Activated naive CD8-positive, alpha-beta T cell treated with anti-CD3 and anti-CD28 coated beads, Interleukin-2, amount 50 U/mL, for 24 hours (primary cell): Measurements from ENCODE around the gene PABPC1L.

Experiments used
- ATAC-seq: fragments of 150-1000 bp; cut with Tn5 transposase; one replicate; pipeline ENCODE4 v1.10.0; 2021
- DNase-seq: peaks from one replicate; pipeline ENCODE4 v3.0.0; 2021
- H3K27ac Mint-ChIP-seq: one replicate; pipeline ENCODE4 v1.8.0; 2021; ENCODE audit warnings: mild to moderate bottlenecking, mixed read lengths
- H3K27me3 Mint-ChIP-seq: one replicate; pipeline ENCODE4 v1.8.0; 2021; ENCODE audit warnings: mixed read lengths
- H3K36me3 Mint-ChIP-seq: one replicate; pipeline ENCODE4 v1.8.0; 2021; ENCODE audit warnings: low read depth, mixed read lengths
- H3K4me1 Mint-ChIP-seq: one replicate; pipeline ENCODE4 v1.8.0; 2021; ENCODE audit warnings: mixed read lengths
- H3K4me3 Mint-ChIP-seq: one replicate; pipeline ENCODE4 v1.8.0; 2021; ENCODE audit warnings: mild to moderate bottlenecking, moderate library complexity, mixed read lengths
- H3K9me3 Mint-ChIP-seq: one replicate; pipeline ENCODE4 v1.8.0; 2021; ENCODE audit warnings: mixed read lengths

Gene PABPC1L

GRCh38 chr20:44945261-44945660 is 35.4 kb downstream of the PABPC1L start:
- peaks cover 79% of the 10 kb centered on the region for H3K36me3 Mint-ChIP-seq
- H3K27me3 Mint-ChIP-seq = no peaks in the 10 kb centered on the region
- peaks cover 2% of the 10 kb centered on the region for H3K4me1 Mint-ChIP-seq
- H3K4me3 Mint-ChIP-seq = no peak overlapping the region
- no peak for DNase-seq
- H3K27ac Mint-ChIP-seq = no peak overlapping the region
- no peaks in the 10 kb centered on the region for H3K9me3 Mint-ChIP-seq
- no peak for ATAC-seq

DNA sequence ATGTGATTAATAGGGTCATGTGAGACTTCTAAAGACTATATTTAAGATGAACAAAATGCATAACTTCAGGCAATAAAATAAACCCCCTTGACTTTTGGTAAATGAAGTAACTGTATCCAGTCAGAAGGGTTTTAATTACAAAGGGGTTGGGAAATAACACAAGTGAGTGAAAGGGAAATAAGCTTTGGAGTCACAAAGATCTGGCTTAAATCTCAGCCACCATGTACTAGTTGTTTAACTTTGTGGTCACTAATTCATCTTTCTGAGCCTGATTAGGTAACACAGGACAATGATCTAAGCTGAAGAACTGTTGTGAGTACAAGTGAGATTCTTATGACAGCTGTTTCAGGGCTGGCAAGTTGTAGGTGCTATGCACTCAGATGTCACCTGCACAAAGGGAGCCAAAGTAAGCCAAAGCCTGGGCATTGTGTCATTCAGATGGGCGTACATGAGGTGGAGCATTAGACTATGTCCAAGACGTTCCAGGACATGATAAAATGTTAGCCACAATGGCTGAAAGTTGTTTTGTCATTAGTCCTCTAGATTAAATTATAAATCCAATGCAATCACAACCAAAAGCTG is 36.5 kb downstream of the PABPC1L start:
- ATAC-seq (no peak), DNase-seq (no peak)
- no peaks in the 10 kb centered on the region for H3K27me3 Mint-ChIP-seq
- peaks cover 81% of the 10 kb centered on the region for H3K36me3 Mint-ChIP-seq
- H3K4me1 Mint-ChIP-seq = peaks cover 2% of the 10 kb centered on the region
- H3K27ac Mint-ChIP-seq = peak overlapping the region; percentile 47
- no peaks in the 10 kb centered on the region for H3K9me3 Mint-ChIP-seq
- H3K4me3 Mint-ChIP-seq = no peak overlapping the region

GRCh38 chr20:44948107-44948506 is 38.2 kb downstream of the PABPC1L start:
- H3K27me3 Mint-ChIP-seq = no peaks in the 10 kb centered on the region
- peaks cover 83% of the 10 kb centered on the region for H3K36me3 Mint-ChIP-seq
- no peak overlapping the region for H3K4me3 Mint-ChIP-seq
- H3K9me3 Mint-ChIP-seq = no peaks in the 10 kb centered on the region
- peaks cover 7% of the 10 kb centered on the region for H3K4me1 Mint-ChIP-seq
- H3K27ac Mint-ChIP-seq = peak overlapping the region; percentile 37
- DNase-seq (no peak), ATAC-seq (no peak)

- Mint-ChIP-seq H3K27ac (peak overlapping the region; percentile 1), H3K4me1 (peaks cover 10% of the 10 kb centered on the region), H3K9me3 (no peaks in the 10 kb centered on the region), H3K4me3 (no peak overlapping the region), H3K27me3 (no peaks in the 10 kb centered on the region), H3K36me3 (peaks cover 85% of the 10 kb centered on the region)
- no peak for DNase-seq
- no peak for ATAC-seq
These were observed 38.7 kb downstream of the PABPC1L start for GRCh38 chr20:44948513-44948912.

DNA sequence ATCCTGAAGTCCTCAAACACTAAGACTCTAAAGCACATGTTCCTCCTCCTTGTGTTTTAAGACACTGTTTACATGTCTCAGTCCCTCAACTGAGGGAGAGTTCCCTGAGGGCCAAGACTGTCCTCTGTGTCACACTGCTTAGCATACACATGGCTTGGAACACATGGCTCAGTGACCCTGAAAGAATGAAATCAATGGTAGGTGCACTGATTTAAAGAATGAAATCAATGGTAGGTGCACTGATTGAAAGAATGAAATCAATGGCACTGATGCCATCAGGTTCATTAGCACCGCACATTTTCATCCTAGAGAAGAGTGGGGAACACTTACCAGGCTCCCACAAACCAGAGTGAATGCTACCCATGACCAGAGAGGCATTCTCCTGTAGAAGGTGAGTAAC is 40.5 kb downstream of the PABPC1L start:
- Mint-ChIP-seq H3K27me3 (no peaks in the 10 kb centered on the region), H3K27ac (no peak overlapping the region), H3K36me3 (peaks cover 87% of the 10 kb centered on the region), H3K4me3 (no peak overlapping the region), H3K4me1 (peaks cover 23% of the 10 kb centered on the region), H3K9me3 (no peaks in the 10 kb centered on the region)
- ATAC-seq (no peak), DNase-seq (no peak)

DNA sequence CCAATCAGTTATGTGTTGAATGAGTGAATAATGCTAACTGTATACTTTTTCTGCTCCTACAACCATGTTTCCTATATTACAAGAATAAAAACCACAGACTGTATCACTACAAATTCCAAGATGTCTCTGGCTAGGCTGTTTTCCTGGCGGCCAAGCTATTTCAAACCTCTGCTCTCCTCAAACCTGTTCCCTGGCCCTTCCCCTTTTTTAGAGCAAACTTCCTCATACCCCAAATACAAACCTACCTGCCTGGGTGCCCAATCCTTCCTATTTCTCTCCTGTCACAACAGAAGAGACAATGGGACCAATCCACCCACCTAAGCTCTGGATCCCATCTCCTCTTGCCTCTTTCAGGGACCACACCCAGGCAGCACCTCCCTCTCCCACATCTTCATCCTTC is 42.9 kb downstream of the PABPC1L start:
- no peak for ATAC-seq
- no peak for DNase-seq
- Mint-ChIP-seq H3K4me3 (no peak overlapping the region), H3K4me1 (peaks cover 47% of the 10 kb centered on the region), H3K27ac (peak overlapping the region; percentile 20), H3K36me3 (peaks cover 93% of the 10 kb centered on the region), H3K27me3 (no peaks in the 10 kb centered on the region), H3K9me3 (no peaks in the 10 kb centered on the region)

- peaks cover 92% of the 10 kb centered on the region for H3K36me3 Mint-ChIP-seq
These were observed 44.4 kb downstream of the PABPC1L start for GRCh38 chr20:44954211-44954610.

DNA sequence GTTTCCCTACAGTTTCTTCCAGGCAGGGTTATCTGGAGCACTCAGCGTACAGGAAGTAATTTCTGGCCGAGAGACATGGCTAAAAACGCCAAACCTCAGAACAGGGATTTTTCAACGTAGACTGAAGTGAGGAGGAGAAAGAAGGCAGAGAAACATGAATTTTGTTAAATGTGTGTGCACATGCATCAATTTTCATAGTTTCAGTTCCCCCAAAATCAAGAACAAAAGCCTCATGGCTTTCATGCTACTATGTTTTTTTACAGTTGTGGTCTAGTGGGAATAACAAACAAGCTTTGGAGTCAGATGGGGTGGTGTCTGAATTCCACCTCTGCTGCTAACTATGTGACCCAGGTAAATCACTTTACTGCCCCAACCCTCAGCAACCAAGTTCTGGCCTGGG is 45.4 kb downstream of the PABPC1L start:
- Mint-ChIP-seq H3K9me3 (no peaks in the 10 kb centered on the region), H3K36me3 (peaks cover 89% of the 10 kb centered on the region), H3K27ac (peak overlapping the region; percentile 32), H3K27me3 (no peaks in the 10 kb centered on the region), H3K4me3 (no peak overlapping the region), H3K4me1 (peaks cover 64% of the 10 kb centered on the region)
- DNase-seq (no peak), ATAC-seq (no peak)

More at GRCh38 chr20:44954211-44954610, 44.4 kb downstream of the PABPC1L start:
- no peak for DNase-seq
- ATAC-seq = no peak
- peak overlapping the region; percentile 28 for H3K27ac Mint-ChIP-seq
- peaks cover 60% of the 10 kb centered on the region for H3K4me1 Mint-ChIP-seq
- H3K9me3 Mint-ChIP-seq = no peaks in the 10 kb centered on the region
- H3K27me3 Mint-ChIP-seq = no peaks in the 10 kb centered on the region
- no peak overlapping the region for H3K4me3 Mint-ChIP-seq

DNA sequence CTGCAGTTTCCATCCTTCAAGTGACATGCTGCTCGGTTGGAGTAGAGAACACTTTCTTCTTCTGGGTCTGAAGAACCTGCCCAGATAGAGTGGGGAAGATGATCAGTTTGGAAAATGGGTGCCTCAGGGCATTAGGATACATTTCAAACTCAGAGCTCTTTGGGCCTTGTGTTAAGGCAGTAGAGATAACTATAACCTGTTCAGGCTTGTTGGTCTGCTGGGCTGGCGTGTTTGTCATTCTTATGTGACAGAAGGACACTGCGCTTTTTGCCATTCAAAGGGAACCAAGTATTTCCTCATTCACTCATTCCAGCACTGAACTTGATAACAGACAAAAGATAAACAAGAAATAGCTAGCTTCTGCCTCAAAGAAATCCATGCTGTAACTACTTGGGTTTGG is 46.5 kb downstream of the PABPC1L start:
- DNase-seq (no peak), ATAC-seq (no peak)
- Mint-ChIP-seq H3K36me3 (peaks cover 80% of the 10 kb centered on the region), H3K27me3 (no peaks in the 10 kb centered on the region), H3K9me3 (no peaks in the 10 kb centered on the region), H3K4me1 (peaks cover 76% of the 10 kb centered on the region), H3K27ac (no peak overlapping the region), H3K4me3 (no peak overlapping the region)

DNA sequence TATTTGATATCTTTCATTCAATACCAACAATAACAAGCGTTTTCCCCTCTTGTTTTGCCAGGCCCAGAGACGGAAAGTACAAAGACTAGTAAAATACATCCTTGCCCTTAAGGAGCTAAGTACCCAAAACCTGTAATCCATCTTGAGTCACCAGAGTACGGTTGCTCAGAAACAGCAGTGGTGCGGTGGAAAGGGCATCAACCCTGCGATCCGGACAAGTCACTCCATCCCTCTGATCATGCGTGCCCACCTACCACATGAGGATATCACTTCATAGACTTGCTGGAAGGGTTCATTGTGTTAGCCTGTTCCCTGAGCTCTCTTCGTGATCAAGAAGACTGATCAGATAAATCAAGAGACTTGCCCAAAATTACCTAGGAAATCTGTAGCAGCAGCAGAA is 48.4 kb downstream of the PABPC1L start:
- Mint-ChIP-seq H3K9me3 (no peaks in the 10 kb centered on the region), H3K27me3 (no peaks in the 10 kb centered on the region), H3K4me1 (peaks cover 86% of the 10 kb centered on the region), H3K4me3 (peak overlapping the region; percentile 92), H3K36me3 (peaks cover 62% of the 10 kb centered on the region), H3K27ac (peak overlapping the region; percentile 98)
- no peak for ATAC-seq
- DNase-seq = no peak

DNA sequence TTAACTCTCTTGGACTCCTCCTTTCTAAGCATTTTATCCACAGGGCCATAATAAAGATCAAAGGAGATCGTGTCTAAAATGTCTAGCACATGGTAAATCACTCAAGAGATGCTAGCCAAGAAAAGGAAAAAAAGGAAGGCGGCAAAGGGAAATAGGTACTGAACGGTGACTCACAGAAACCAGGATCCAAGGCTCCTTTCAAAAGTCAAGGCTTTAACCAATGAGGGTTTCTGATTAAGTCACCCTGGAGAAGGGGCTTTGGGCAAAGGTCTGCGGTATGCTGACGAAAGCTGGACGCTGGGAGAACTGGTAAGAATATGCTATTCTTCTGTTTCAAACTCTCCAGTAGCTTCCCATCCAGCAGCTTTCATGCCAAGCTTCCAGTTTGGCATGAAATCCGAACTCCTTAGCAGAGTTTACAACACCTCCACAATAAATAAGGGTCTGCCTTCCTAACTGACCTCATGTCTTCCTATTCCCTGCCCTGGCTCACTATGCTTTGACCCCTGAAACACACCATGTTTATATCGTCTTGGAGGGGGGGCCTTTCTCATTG is 49.3 kb downstream of the PABPC1L start:
- DNase-seq = peak; percentile 27
- Mint-ChIP-seq H3K4me1 (peaks cover 88% of the 10 kb centered on the region), H3K27me3 (no peaks in the 10 kb centered on the region), H3K9me3 (no peaks in the 10 kb centered on the region), H3K4me3 (peak overlapping the region; percentile 92), H3K27ac (peak overlapping the region; percentile 98), H3K36me3 (peaks cover 53% of the 10 kb centered on the region)
- ATAC-seq = peak; percentile 33

DNA sequence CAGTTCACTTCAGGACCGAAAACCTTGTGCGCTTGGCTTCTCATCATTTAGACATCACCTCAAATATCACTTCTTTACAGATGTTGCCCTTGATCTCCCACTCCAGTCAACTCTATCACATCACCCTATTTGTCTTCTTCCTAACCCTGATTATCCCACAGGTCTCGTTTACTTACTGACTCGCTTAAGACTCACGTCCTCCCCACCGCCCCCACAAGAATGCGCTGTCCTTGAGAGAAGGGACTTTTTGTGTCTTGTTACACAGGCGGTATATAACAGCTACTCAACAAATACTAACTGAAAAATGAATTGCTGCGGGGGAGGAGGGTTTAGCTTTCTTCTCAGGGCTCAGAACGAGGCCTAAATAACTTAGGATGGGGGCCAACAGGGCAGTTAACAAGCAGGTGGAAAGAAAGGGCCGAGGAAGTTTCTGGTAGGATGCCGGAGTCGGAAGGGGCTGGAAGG is 49.8 kb downstream of the PABPC1L start:
- Mint-ChIP-seq H3K27me3 (no peaks in the 10 kb centered on the region), H3K9me3 (no peaks in the 10 kb centered on the region), H3K27ac (peak overlapping the region; percentile 98), H3K4me3 (peak overlapping the region; percentile 92), H3K4me1 (peaks cover 90% of the 10 kb centered on the region), H3K36me3 (peaks cover 49% of the 10 kb centered on the region)
- DNase-seq = peak; percentile 66
- ATAC-seq = peak; percentile 77

DNA sequence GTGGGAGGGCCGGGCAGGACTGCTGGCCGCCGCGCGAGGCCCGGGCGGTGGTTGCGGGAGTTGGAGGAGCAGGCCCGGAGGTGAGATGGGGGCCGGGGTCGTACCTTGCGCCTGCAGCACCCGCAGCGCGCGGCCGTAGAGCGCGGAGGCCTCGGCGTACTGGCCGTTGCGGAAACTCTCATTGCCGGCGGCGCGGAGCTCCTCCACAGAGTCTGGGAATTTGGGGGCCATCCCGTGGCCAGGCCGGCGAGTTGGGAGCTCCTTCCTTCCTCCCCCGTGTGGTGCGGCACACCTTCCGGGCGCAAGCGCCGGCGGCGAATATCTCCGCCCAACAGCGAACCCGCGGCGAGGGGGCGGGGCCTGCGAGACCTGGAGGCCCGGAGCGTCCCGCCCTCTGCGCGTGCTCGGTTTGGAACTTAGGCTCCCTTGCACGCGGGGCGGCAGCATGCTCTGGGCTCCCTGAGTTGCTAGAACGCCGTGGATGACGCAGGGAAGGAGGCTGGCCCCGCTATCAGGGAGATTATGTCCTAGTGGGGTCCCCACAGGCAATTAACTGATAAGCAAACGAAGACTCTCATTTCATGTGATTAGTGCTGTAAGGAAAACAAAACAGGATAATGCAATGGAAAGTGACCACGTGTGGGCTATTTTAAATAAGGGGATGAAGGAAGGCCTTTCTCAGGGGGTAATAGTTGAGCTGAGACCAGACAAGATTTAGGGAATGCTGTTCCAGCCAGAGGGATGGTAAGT is 50.4 kb downstream of the PABPC1L start, which contains the start of gene TOMM34:
Gene TOMM34, minus strand, starts transcription at position 295 of the 750 bp plus-strand sequence. Its CDS starts 64 bp downstream, at position 231.
- ATAC-seq (peak; percentile 87), DNase-seq (peak; percentile 98)
- no peaks in the 10 kb centered on the region for H3K27me3 Mint-ChIP-seq
- peak within 1 kb of the TSS; percentile 92 for H3K4me3 Mint-ChIP-seq
- peaks cover 90% of the 10 kb centered on the region for H3K4me1 Mint-ChIP-seq
- H3K36me3 Mint-ChIP-seq = peaks cover 43% of the 10 kb centered on the region
- H3K9me3 Mint-ChIP-seq = no peaks in the 10 kb centered on the region
- H3K27ac Mint-ChIP-seq = peak within 1 kb of the TSS; percentile 98

DNA sequence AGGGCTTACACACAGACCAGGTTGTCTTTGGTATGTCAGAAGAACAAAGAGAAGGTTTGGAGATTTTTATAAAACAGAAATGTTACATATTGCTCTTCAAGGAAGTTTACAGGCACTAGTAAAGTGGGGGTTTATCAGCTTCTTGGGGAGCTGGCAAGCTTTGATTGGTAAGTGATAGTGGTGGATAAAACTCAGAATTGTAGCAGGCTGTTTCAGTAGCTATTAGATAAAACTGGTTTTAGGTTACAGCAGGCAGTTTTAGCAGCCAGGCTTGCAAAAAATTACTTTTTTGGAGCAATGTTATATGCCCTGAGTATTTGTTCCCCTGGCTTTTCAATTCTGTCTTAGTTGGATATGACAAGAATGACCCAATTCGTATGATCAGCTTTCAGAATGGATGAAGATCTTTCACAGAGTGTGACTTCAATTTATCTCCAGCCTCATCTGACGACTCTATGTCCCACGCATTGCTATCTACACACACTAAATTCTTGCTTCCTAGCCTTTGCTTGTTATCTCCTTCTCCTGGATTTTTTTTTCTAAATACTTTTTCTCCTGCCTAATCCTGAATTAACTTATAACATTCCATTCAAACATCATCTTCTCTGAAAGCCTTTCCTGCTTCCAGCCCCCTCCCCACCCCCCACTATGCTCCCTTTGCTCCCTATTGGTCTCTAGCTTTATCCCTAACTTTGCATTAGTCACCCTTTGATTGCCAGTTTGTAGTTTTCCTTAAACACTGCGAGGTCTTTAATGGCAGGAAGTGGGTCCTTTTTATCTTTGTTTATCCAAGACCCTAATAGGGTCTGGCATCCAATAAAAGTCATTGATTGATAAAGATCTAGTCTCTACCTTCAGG is 51.4 kb downstream of the PABPC1L start:
- Mint-ChIP-seq H3K27me3 (no peaks in the 10 kb centered on the region), H3K27ac (peak overlapping the region; percentile 98), H3K4me1 (peaks cover 88% of the 10 kb centered on the region), H3K36me3 (peaks cover 33% of the 10 kb centered on the region), H3K4me3 (peak overlapping the region; percentile 92), H3K9me3 (no peaks in the 10 kb centered on the region)
- ATAC-seq (no peak), DNase-seq (no peak)
